Right ventricle myocardium inferior (tissue), 1 donor: ENCODE data around the gene NRG3. TPM values are rescaled to one million over a fixed set of nuclear protein-coding genes. Genes with fewer than 3 reads are reported as not detected.

Source experiments
- ATAC-seq: fragments of 200-7000 bp; cut with Tn5 transposase; one replicate; pipeline ENCODE4 v1.9.1; 2020; ENCODE audit warnings: mild to moderate bottlenecking, moderate library complexity
- DNase-seq: peaks from one replicate; pipeline ENCODE4 v3.0.0; 2021; ENCODE audit errors: missing footprints
- intact Hi-C: fragments of 100-400 bp; cut with DNase I; formaldehyde crosslinking; loops from one replicate; pipeline ENCODE4 v1.11.0; 2022
- total RNA-seq: library from RNA; stranded (reverse); fragmentation: NEBNext Ultra II Directional; extraction: Animal tissue kit (Norgen Biotek cat#: 25700); gene quantifications from one replicate; pipeline ENCODE4 v1.2.1, GENCODE V29; 2021
- donor health status: DM: no; HTN: yes; CAD: no; lungs with severe emphysema.

Gene NRG3
- total RNA-seq, 1 donor from 2014 or later = not detected

DNA sequence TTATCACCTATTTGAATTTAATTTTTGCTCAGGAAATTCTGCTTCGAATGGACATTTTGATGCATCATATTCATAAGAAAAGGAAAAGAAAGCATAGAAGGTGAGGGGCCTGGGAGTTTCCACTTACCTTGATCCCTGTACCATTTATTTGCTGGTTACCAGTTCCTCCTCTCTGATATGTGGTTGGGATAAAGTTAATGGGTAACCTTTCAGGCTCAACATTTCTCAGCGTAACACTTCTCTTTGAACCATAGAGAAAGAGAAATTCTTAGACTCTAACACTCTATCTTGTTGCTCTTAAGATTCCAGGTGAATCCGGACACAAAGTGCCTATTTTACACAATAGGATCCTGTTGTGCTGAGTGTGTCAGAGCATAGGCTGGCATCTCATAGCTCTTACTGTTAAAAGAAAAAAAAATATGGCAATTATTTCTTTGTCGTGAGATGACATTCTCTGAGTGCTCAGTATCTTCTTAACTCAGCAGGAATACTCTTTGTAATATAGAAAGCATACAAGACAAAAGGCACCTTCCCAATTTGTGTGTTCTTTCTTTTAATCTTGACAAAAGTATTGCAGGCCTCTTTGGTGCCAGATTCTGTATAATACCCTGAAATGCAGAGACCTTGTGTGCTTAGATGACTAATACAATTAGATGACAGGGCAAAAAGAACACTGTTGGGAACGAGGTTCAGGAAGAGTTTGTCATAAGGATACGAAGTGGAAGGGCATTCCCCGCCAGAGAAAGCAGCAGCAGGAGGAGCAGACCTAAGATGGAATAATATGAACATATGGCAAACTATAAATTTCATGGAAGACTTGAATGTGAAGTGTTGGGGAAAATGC is 689.6 kb downstream of the NRG3 start:
- ATAC-seq = no peak
- intact Hi-C loops = no loop called here
- no peak for DNase-seq

DNA sequence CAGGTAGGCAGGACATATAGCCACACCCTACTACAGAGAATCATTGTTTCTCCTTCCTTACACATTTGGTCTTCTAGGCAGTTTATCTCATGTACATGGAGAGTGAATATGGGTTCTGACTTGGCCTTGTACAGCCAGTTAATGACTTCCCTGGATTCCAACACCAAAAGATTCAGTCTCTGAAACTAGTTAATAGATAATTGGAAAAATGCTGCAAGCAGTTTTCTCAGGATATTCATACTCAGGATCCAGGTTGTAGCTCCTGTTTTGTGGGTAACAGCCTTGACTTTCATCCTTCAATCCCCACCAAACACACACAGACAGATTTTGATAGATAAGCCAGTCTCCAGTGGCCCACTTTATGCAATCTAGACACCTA is 690.2 kb downstream of the NRG3 start:
- ATAC-seq = no peak
- intact Hi-C loops = no loop called here
- DNase-seq = no peak

DNA sequence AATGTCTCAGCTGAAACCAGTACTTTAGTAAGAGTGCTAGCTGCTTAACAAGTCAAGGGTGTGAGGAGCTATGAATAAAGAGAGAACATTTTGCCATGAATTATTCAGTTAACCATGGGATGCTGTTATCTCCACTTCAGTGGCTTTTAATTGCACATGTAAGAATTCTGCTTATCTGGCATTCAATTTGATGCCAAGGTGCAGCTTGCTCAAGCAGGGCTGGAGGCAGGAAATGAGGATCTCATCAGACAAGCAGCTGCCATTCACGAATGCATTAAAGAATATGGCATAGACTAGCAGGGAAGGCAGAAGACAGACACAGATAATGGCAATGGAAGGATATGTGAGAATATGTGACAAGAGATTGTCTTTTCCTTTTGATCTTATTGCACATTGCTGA is 697.8 kb downstream of the NRG3 start:
- no peak for DNase-seq
- ATAC-seq = no peak
- intact Hi-C loops = no loop called here

DNA sequence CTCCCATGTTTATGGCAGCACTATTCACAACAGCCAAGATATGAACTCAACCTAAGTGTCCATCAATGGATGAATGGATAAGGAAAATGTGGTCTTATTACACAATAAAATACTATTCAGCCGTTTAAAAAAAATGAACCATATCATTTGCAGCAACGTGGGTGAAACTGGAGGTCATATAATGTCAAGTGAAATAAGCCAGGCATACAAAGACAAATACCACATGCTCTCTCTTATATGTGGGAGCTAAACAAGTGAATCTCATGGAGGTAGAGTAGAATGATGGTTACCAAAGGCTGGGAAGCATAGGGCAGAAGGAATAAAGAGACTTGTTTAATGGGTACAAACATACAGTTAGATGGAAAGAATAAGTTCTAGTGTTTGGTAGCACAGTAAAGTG is 699.1 kb downstream of the NRG3 start:
- ATAC-seq (no peak), DNase-seq (no peak)
- intact Hi-C loops = no loop called here

DNA sequence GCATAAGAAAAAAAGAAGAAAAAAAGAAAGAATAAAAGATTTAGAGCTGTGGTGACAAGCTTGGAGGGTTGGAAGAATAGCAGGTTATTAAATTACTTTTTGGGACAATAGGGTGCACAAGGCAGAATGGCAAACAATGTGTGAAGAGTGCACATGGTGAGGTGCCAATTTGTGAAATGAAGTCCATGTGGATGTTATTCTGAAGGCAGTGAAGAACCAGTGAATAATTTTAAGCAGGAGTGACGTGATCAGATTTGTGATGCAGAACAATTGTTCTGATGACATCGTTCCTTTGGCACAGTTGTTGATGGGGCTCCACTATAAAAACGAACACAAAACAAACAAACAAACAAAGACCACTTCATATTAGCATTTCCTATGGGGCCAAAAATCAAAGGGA is 700.3 kb downstream of the NRG3 start:
- no peak for ATAC-seq
- no peak for DNase-seq
- intact Hi-C loops = no loop called here

DNA sequence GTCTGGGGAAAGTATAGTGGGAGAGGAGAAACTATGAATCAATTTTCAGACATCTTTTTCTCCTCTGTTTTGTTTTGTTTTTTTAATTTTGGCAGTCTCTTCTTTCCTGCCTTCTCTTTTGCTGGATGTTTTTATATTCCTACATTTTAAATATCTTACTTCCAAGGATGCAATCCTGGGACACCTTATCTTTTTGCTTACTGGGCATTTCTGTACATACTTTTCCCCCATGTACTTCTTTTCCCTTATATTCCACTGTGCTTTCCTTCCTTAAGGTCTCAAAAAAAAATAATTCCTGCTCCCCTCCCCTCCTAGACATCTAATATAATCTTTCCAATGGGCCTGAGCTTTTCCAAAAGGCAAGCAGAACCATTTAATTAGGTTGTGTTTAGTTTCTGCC is 701.1 kb downstream of the NRG3 start:
- intact Hi-C loops = no loop called here
- DNase-seq (no peak), ATAC-seq (no peak)

DNA sequence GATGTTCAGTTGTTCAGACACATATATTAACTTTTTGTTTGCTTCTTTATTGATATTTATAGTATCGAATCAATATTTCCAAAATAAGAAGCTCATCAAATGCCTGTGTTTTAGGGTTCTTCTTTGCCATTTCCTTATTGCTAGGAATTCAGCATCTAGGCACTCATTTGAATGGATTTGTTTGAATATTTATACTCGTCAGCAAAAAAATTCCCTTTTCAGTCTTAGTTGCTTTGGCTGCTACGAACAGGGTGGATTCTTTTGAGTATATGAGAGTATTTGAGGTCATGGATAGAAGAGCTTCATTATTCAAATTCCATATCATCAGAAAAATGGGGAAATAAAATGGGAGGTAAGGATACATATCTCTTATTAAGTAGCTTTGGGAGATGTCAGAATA is 706.9 kb downstream of the NRG3 start:
- DNase-seq (no peak), ATAC-seq (no peak)
- intact Hi-C loops = no loop called here

DNA sequence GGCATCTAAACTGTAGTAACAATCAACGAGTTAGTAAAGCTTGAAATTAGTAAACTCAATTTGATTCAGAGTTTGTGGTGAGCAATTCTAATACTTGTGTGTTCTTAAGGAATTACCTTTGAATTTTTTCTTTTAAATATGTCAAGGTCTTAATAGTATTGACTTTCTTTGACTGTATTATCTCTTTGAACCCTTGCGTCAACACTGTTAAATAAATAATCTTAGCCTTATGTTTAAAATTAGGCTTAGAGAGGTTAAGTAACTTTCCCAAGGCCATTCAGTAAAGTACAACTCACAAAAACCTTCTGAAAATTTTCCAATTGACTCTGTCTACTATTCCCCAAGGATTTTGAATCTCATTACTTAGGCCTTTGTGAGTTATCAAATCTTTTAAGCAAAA is 716.4 kb downstream of the NRG3 start:
- intact Hi-C loops = no loop called here
- no peak for ATAC-seq
- DNase-seq = no peak

DNA sequence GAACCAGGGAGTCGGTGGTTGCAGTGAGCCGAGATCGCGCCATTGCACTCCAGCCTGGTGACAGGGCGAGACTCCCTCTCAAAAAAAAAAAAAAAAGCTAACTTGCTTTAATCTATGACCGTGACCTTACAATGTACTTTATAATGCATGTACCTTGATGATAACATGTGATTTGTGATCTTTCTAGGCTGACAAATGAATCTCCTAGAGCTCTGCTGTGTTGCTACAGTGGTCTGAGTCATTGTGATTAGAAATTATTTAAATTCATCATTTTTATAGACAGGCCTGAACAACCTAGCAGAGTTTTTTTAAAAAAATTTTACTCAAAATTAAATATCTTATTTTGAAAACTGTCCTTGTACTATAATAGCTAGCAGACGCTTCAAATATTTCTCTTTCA is 722.8 kb downstream of the NRG3 start:
- intact Hi-C loops = no loop called here
- ATAC-seq = no peak
- DNase-seq = no peak

DNA sequence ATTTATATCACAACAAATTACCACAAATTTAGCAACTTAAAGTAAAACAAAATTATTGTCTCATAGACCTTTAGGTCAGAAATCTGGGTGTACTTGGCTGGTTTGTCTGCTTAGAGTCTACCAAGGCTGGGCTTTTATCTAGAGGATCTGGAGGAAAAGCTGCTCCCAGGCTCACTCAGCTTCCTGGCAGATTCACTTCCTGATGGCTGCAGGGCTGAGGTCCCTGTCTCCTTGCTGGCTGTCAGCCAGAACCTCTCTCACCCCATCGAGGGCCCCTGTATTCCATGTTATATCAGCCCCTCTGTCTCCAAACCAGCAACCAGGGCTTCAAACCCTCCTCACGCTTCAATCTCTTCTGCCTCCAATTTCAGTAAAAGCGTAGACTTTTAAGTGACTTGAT is 734.9 kb downstream of the NRG3 start:
- no peak for DNase-seq
- intact Hi-C loops = no loop called here
- no peak for ATAC-seq

DNA sequence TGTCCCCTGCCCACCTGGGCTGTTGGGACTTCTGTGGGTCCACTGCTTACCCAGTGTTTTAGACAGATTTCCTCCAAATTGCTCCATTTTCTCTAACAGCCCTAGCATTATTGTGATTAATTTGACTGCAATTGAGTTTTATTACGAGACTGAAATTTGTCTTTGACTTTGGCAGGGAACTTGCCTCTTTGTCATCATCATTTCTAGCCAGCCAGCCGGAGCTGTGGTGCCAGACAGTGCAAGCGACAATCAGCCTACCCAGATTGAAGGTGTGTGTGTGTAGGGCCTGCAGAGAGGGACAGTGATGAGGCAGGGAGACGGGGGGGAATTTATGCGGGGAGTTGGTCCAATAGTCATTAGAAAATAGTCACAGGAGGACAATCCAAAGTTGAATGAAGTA is 743.0 kb downstream of the NRG3 start:
- ATAC-seq = no peak
- no peak for DNase-seq
- intact Hi-C loops = no loop called here

DNA sequence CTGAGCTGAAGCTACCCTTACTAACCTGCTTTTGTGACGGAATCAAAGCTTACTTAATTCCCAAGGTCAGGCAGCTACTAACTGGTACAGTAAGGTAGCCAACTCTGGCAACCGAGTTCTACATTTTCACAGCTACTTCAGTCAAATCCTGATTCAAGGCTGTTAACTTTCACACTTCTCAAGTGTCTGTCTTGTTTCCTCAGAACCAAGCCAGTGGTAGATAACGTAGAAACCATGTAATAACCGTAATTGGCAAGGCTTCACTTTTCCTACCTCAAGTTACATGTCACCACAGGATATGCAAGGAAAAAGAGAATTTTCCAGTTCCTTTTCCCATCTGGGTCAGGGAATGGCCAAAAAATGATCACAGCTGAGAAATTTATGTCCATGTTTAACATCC is 746.7 kb downstream of the NRG3 start:
- intact Hi-C loops = no loop called here
- ATAC-seq (no peak), DNase-seq (no peak)

DNA sequence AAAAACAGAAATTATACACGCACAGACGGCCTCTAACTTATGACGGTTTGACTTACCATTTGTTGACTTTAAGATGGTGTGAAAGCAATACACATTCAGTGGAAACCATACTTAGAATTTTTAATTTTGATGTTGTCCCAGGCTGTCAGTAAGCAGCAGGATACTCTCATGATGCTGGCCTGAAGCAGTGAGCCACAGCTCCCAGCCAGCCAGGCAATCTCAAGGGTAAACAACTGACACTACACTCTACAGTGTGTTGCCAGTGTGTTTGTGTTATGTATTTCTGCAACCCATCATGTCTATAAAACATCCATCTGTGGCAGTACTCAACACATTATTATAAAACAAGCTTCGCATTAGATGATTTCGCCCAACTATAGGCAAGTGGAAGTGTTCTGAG is 747.5 kb downstream of the NRG3 start:
- intact Hi-C loops = no loop called here
- DNase-seq = no peak
- peak; percentile 70 for ATAC-seq

DNA sequence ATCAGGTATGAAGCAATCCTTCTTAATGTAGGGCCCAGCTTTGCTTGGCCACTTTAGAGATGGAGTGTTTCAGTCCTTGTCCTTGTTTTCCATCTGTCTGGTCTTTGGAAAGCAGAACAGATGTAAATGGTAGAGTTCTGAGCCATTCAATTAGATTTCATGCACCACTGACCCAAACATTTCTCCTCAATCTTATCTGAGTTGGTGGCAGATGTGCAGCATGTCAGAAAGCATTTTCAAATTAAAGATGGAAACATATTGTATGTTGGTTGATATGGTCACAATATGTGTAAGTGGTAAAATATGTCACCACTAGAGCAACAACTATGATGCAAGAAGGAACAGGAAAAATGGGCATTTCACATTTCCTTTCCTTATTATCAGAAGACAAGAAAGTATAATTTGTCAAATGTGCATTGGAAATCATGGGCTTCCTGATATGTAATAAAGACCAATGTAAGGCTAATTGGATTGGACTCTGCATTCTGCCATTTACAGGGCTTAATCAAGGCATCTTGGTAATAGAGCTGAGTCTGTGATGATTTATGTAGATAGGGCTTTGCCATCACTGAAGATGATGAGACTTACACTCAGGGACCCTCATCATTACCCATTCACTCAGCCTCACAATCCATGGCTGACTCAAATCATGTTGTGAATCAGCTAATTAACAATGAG is 750.7 kb downstream of the NRG3 start:
- DNase-seq (no peak), ATAC-seq (no peak)
- intact Hi-C loops = no loop called here

DNA sequence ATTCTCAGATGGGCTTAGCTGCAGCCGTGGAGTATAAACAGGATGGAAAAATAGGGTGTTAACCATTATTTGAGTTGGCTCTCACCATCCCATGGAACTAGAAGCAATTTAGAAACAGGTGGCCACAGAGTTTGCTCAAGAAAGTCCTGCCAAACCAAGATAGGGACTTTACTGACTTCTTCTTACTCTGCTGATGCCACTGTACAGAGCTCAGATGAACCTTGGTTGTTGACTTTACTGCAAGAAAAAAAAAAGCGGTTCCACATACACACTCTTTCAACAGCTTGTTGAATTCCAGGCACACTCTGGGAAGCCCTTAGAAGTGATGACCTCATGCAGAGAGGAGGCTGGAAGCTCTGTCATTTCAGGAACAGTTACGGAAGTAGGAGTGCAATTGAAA is 753.4 kb downstream of the NRG3 start:
- peak; percentile 89 for ATAC-seq
- no peak for DNase-seq
- intact Hi-C loops = no loop called here

DNA sequence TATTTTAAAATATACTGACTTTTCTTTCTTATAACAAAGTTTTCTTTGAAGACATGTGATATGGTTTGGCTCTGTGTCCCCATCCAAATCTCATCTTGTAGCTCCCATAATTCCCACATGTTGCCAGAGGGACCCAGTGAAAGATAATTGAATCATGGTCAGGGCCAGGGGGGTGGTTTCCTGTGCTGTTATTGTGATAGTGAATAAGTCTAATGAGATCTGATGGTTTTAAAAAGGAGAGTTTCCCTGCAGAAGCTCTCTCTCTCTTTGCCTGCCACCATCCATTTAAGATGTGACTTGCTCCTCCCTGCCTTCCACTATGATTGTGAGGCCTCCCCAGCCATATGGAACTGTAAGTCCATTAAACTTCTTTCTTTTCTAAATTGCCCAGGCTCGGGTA is 768.1 kb downstream of the NRG3 start:
- DNase-seq (no peak), ATAC-seq (no peak)
- intact Hi-C loops = no loop called here

DNA sequence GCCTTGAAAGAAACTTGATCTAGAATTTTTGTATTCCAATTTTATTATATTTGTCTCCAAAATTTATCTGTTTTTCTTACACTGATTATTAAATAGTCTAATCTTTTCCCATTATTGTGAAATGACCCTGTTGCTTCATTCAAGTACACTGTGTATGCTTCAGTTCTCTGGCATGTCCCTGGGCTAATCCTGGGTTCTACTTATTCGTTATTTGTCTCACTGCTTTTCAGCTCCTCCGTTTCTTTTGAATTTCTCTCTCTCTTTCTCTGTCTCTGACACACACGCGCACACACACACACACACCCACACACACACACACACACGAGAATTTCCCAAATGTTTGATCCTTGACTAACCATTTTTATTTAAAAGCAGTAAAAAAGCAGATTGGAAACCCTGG is 768.6 kb downstream of the NRG3 start:
- DNase-seq = no peak
- intact Hi-C loops = no loop called here
- peak; percentile 97 for ATAC-seq

DNA sequence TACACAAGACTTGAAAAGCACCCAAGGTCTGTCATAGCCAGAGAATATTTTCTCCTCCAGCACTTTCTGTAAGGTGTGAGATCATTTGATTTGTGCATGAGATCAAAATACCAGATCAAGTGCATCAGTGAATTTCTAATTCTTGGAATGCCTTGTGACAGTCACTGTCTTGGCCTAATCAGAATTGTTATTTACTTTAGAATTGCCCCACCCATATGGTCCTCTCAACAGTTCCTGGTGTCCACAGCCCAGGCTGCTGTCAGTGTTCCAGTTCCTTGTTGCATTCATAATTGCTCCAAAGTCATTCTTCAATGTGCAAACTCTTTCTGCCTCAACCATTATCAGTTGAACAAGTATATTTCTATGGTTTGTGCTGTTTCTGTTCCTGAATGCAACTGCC is 770.2 kb downstream of the NRG3 start:
- intact Hi-C loops = no loop called here
- DNase-seq (no peak), ATAC-seq (peak; percentile 25)

DNA sequence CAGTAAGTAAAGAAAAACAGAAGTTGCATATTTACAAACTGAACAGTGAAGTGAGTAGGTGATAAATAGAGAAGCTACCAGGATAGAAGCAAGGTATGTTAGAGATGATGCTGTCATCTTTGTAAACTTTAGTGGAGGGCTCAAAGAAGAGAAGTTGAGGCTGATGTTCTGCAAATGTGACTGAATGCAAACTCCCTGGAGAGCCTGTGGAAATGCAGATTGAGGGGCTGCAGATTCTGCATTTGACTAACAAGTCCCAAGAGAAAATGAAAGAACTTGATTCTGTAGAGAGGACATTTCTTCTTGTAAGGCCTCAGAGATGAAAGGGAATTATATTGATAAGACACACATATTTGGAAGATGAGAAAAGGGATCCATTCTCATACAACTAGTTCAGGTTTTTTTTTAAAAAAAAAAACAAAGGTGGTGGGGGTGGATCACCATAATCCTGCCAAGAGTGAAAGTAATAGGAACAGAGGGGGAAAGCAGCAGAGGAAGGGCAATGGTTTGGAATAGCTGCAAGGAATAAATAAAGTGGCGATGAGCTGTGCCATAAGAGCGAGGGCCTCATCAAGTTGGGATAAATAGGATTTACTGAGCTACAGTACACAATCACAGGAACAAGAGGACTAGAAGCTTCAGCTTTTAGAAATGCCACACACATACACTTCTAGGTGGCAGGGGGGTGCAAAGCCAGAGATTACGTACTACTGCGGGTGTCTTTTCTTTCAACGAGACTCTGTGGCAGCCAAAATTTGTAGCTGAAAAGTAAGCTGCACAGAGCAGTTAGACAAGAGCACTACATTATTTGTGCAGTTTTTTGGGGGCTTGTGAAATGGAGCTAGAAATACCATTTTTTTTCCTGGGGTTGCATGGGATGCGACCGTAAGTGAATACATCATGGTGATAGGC is 778.5 kb downstream of the NRG3 start:
- intact Hi-C loops = no loop called here
- DNase-seq (no peak), ATAC-seq (no peak)

DNA sequence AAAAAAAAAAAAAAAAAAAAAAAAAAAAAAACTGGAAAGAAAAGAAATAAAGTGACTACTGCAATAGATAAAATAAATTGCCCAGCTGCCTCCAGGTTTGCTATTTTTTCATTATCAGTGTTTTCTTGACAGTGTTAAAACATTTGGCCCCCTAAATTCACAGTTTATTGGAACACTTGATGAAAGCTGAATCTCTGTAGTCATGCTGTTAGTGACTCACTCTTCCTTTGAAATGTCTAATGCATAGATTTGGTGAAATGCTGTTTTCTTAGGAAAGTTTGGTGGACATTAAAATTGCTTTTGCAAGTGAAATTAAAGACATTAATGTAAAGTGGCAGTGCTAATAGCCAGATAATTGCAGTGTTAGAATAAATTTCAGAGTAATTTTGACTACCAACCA is 785.2 kb downstream of the NRG3 start:
- ATAC-seq (no peak), DNase-seq (no peak)
- intact Hi-C loops = no loop called here
